Calu3 (cell line): Measurements from ENCODE around the gene KSR2. TPM values are rescaled to one million over a fixed set of nuclear protein-coding genes. Genes with fewer than 3 reads are reported as not detected.

Experiments
- BruUV-seq: library from RNA; stranded (reverse); fragments of 400-500 nt; replicated peaks from 2 replicates; lab custom pipeline; 2021; lab: Mats Ljungman, UMichigan
- CTCF ChIA-PET: fragments of 300-600 bp; sonication (Branson Sonifier 250); formaldehyde crosslinking; loops from one replicate; lab custom pipeline; 2022; ENCODE audit warnings: antibody characterized with exemption; lab: Charles Lee
- DNase-seq: peaks from one replicate; pipeline ENCODE4 v3.0.0; 2022
- H3K27ac Mint-ChIP-seq: one replicate; pipeline ENCODE4 v1.8.0; 2022; ENCODE audit warnings: mixed read lengths; ENCODE audit not compliant: unreplicated experiment
- H3K27me3 Mint-ChIP-seq: one replicate; pipeline ENCODE4 v1.8.0; 2022; ENCODE audit warnings: mixed read lengths; ENCODE audit not compliant: unreplicated experiment
- H3K36me3 Mint-ChIP-seq: one replicate; pipeline ENCODE4 v1.8.0; 2022; ENCODE audit warnings: mild to moderate bottlenecking, moderate library complexity, mixed read lengths; ENCODE audit not compliant: insufficient read depth, unreplicated experiment
- H3K4me1 Mint-ChIP-seq: one replicate; pipeline ENCODE4 v1.8.0; 2022; ENCODE audit warnings: mild to moderate bottlenecking, low read depth, mixed read lengths; ENCODE audit not compliant: unreplicated experiment
- H3K4me3 Mint-ChIP-seq: one replicate; pipeline ENCODE4 v1.8.0; 2022; ENCODE audit warnings: mild to moderate bottlenecking, low read depth, moderate library complexity, mixed read lengths; ENCODE audit not compliant: unreplicated experiment
- H3K9me3 Mint-ChIP-seq: one replicate; pipeline ENCODE4 v1.8.0; 2022; ENCODE audit warnings: low read depth, mixed read lengths; ENCODE audit not compliant: unreplicated experiment
- CTCF ChIP-seq: fragments of 200-600 bp; IDR thresholded peaks from one replicate; pipeline ENCODE4 v1.8.0; 2022; ENCODE audit warnings: antibody characterized with exemption; ENCODE audit not compliant: unreplicated experiment
- intact Hi-C: fragments of 100-400 bp; cut with micrococcal nuclease; formaldehyde crosslinking; loops from one replicate; pipeline ENCODE4 v1.10.0; 2022; ENCODE audit not compliant: unreplicated experiment
- total RNA-seq: library from RNA; stranded (reverse); gene quantifications from 2 replicates; pipeline ENCODE4 v1.2.3, GENCODE V29; 2022

Gene KSR2
- total RNA-seq, 1 experiment from 2014 or later, result 1.9 TPM

- no peaks in the 10 kb centered on the region for H3K36me3 Mint-ChIP-seq
- no TSS peak for BruUV-seq
- no peak overlapping the region for H3K27ac Mint-ChIP-seq
- H3K4me1 Mint-ChIP-seq, result no peaks in the 10 kb centered on the region
- no peak for DNase-seq
- intact Hi-C loops, result no loop called here
- no peaks in the 10 kb centered on the region for H3K9me3 Mint-ChIP-seq
- no peak for TF ChIP-seq CTCF
- no peak overlapping the region for H3K4me3 Mint-ChIP-seq
- peaks cover 9% of the 10 kb centered on the region for H3K27me3 Mint-ChIP-seq
- CTCF ChIA-PET, result no interaction called here
Observed at GRCh38 chr12:117778656-117779055, 190.1 kb downstream of the KSR2 start.

- CTCF ChIA-PET, result no interaction called here
- no peaks in the 10 kb centered on the region for H3K36me3 Mint-ChIP-seq
- no peak overlapping the region for H3K4me3 Mint-ChIP-seq
Observed at GRCh38 chr12:117774941-117775775, 193.6 kb downstream of the KSR2 start.

GRCh38 chr12:117768860-117769259, 199.9 kb downstream of the KSR2 start:
- DNase-seq, result no peak
- no peaks in the 10 kb centered on the region for H3K4me1 Mint-ChIP-seq
- intact Hi-C loops, result no loop called here
- no peak for TF ChIP-seq CTCF
- no TSS peak for BruUV-seq
- H3K27ac Mint-ChIP-seq, result no peak overlapping the region
- no peaks in the 10 kb centered on the region for H3K27me3 Mint-ChIP-seq
- CTCF ChIA-PET, result interaction anchor here (1.8 kb wide), 1 partner anchor 8 kb away, joined by 4 read pairs; no protein-coding TSS in a partner anchor
- H3K36me3 Mint-ChIP-seq, result no peaks in the 10 kb centered on the region
- H3K4me3 Mint-ChIP-seq, result no peak overlapping the region
- peaks cover 10% of the 10 kb centered on the region for H3K9me3 Mint-ChIP-seq

More at GRCh38 chr12:117774941-117775775, 193.6 kb downstream of the KSR2 start:
- intact Hi-C loops, result no loop called here
- BruUV-seq, result no TSS peak
- no peak for DNase-seq
- TF ChIP-seq CTCF, result no peak
- Mint-ChIP-seq H3K27me3 (peaks cover 9% of the 10 kb centered on the region), H3K9me3 (no peaks in the 10 kb centered on the region), H3K27ac (no peak overlapping the region), H3K4me1 (no peaks in the 10 kb centered on the region)

GRCh38 chr12:117766008-117766407, 202.8 kb downstream of the KSR2 start:
- peaks cover 10% of the 10 kb centered on the region for H3K9me3 Mint-ChIP-seq
- no peak overlapping the region for H3K4me3 Mint-ChIP-seq
- H3K4me1 Mint-ChIP-seq, result no peaks in the 10 kb centered on the region
- no peak overlapping the region for H3K27ac Mint-ChIP-seq
- no TSS peak for BruUV-seq
- H3K36me3 Mint-ChIP-seq, result no peaks in the 10 kb centered on the region
- no peak for DNase-seq
- no peak for TF ChIP-seq CTCF
- CTCF ChIA-PET, result no interaction called here
- no peaks in the 10 kb centered on the region for H3K27me3 Mint-ChIP-seq
- intact Hi-C loops, result no loop called here
